Renal cortex interstitium (tissue), 11 donors: ENCODE results near the gene FRS3. TPM values are rescaled to one million over a fixed set of nuclear protein-coding genes. Genes with fewer than 3 reads are reported as not detected.
"Not testable (repeated sequence)": the region's sequence is repeated elsewhere in the genome, so short reads cannot be mapped to it uniquely, and the experiment has no call there.

Experiments used
- DNase-seq, 11 donors: peaks; one replicate each; pipeline ENCODE4 v3.0.0-alpha.2; 2013; ENCODE audit warnings: low read depth in 9 of 11, low spot score in 4 of 11; ENCODE audit errors: extremely low read depth in 1 of 11
- polyA plus RNA-seq, 3 donors: library from polyadenylated mRNA; unstranded; fragments of 120-200 nt; gene quantifications; one replicate each; pipeline ENCODE4 v1.2.1, GENCODE V29; 2013; ENCODE audit not compliant: insufficient read length in 3 of 3

FRS3 gene
- polyA plus RNA-seq, 3 donors: 4.4 to 7.8 (median 6.6) TPM

GRCh38 chr6:41777551-41778285, 2.0 kb downstream of the FRS3 start:
- DNase-seq: no peak

GRCh38 chr6:41775293-41775882, 4.3 kb downstream of the FRS3 start:
- DNase-seq: no peak

GRCh38 chr6:41774841-41775240, 4.9 kb downstream of the FRS3 start:
- DNase-seq: no peak

- DNase-seq: no peak
These were observed 8.4 kb downstream of the FRS3 start for GRCh38 chr6:41771058-41771983.

- DNase-seq: no peak
These were observed 9.2 kb downstream of the FRS3 start for GRCh38 chr6:41770381-41771057.

- no peak for DNase-seq
These were observed 10.3 kb downstream of the FRS3 start for GRCh38 chr6:41769376-41769775.

- no peak for DNase-seq
These were observed 11.0 kb downstream of the FRS3 start for GRCh38 chr6:41768545-41769308.

- no peak for DNase-seq
These were observed 12.4 kb downstream of the FRS3 start for GRCh38 chr6:41767112-41767833.

- DNase-seq: not testable (repeated sequence)
These were observed 13.5 kb downstream of the FRS3 start for GRCh38 chr6:41766043-41766664.

- DNase-seq: no peak
These were observed 16.2 kb downstream of the FRS3 start for GRCh38 chr6:41763470-41763869.

GRCh38 chr6:41759905-41760579, 19.7 kb downstream of the FRS3 start:
- no peak for DNase-seq

GRCh38 chr6:41759106-41759904, 20.4 kb downstream of the FRS3 start:
- no peak for DNase-seq

- DNase-seq: no peak
These were observed 21.1 kb downstream of the FRS3 start for GRCh38 chr6:41758641-41759035.

GRCh38 chr6:41757931-41758640, 21.6 kb downstream of the FRS3 start:
- no peak for DNase-seq

- no peak for DNase-seq
These were observed 22.4 kb downstream of the FRS3 start for GRCh38 chr6:41757271-41757670.

- DNase-seq: no peak
These were observed 23.3 kb downstream of the FRS3 start for GRCh38 chr6:41756354-41756753.
